ENCODE measurements around the gene CARM1. TPM values are rescaled to one million over a fixed set of nuclear protein-coding genes. Genes with fewer than 3 reads are reported as not detected.

CARM1 gene
- total and polyA plus RNA-seq, 2 of the 13 experiments (the other 11 are each of a cell fraction or from before 2014, with no cell fraction given), result 27.6 to 55.8 TPM

DNA sequence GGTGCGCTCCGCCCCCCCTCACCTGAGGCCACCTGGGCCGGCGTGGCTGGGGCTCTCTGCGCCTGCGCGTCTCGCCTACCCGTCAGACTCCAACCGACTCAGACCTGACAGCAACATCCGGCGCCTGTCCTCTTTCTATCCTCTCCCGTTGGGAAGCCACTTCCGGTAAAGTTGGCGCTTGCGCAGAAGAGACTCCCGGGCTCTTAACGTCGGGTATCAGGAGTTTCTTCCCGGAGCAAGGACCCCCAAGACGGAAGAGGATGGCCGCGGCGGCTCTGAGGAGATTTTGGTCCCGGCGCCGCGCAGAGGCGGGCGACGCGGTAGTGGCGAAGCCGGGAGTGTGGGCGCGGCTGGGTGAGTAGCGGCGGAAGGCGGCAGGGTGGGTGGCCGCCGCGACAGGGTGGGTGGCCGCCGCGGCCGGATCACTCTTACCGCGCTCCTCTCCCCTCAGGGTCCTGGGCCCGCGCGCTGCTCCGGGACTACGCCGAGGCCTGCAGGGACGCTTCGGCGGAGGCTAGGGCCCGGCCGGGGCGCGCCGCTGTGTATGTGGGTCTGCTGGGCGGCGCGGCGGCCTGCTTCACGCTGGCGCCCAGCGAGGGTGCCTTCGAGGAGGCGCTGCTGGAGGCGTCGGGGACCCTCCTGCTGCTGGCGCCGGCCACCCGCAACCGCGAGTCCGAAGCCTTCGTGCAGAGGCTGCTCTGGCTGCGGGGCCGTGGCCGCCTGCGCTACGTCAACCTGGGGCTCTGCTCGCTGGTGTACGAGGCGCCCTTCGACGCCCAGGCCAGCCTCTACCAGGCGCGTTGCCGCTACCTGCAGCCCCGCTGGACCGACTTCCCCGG lies 57.4 kb downstream of the CARM1 start, which contains the start of the genes TIMM29 and YIPF2 (continued):
- TF ChIP-seq, protein P1, sequence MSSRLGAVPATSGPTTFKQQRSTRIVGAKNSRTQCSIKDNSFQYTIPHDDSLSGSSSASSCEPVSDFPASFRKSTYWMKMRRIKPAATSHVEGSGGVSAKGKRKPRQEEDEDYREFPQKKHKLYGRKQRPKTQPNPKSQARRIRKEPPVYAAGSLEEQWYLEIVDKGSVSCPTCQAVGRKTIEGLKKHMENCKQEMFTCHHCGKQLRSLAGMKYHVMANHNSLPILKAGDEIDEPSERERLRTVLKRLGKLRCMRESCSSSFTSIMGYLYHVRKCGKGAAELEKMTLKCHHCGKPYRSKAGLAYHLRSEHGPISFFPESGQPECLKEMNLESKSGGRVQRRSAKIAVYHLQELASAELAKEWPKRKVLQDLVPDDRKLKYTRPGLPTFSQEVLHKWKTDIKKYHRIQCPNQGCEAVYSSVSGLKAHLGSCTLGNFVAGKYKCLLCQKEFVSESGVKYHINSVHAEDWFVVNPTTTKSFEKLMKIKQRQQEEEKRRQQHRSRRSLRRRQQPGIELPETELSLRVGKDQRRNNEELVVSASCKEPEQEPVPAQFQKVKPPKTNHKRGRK (CRISPR knock-in tag; IDR thresholded peaks at IDR 0.05), result no peak
- TF ChIP-seq PAX8 (CRISPR knock-in tag; IDR thresholded peaks at IDR 0.05; ENCODE audit: borderline replicate concordance), result no peak
- TF ChIP-seq, protein P2, sequence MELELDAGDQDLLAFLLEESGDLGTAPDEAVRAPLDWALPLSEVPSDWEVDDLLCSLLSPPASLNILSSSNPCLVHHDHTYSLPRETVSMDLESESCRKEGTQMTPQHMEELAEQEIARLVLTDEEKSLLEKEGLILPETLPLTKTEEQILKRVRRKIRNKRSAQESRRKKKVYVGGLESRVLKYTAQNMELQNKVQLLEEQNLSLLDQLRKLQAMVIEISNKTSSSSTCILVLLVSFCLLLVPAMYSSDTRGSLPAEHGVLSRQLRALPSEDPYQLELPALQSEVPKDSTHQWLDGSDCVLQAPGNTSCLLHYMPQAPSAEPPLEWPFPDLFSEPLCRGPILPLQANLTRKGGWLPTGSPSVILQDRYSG (CRISPR knock-in tag; IDR thresholded peaks at IDR 0.05), result no peak
- TF ChIP-seq HNRNPL (IDR thresholded peaks at IDR 0.05; ENCODE audit: low read depth, low read length), result no peak
- TF ChIP-seq, protein P3, sequence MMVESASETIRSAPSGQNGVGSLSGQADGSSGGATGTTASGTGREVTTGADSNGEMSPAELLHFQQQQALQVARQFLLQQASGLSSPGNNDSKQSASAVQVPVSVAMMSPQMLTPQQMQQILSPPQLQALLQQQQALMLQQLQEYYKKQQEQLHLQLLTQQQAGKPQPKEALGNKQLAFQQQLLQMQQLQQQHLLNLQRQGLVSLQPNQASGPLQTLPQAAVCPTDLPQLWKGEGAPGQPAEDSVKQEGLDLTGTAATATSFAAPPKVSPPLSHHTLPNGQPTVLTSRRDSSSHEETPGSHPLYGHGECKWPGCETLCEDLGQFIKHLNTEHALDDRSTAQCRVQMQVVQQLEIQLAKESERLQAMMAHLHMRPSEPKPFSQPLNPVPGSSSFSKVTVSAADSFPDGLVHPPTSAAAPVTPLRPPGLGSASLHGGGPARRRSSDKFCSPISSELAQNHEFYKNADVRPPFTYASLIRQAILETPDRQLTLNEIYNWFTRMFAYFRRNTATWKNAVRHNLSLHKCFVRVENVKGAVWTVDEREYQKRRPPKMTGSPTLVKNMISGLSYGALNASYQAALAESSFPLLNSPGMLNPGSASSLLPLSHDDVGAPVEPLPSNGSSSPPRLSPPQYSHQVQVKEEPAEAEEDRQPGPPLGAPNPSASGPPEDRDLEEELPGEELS (CRISPR knock-in tag; IDR thresholded peaks at IDR 0.05), result no peak
- TF ChIP-seq TCF7 (IDR thresholded peaks at IDR 0.05; ENCODE audit: low read depth), result no peak
- no peak for TF ChIP-seq NFE2L1 (CRISPR knock-in tag; IDR thresholded peaks at IDR 0.05; ENCODE audit: borderline replicate concordance)
- TF ChIP-seq ZNF383 (CRISPR knock-in tag; IDR thresholded peaks at IDR 0.05; ENCODE audit: borderline replicate concordance), result 0 out of 2 replicates have a peak, but pooled peaks have one; percentile 42
- TF ChIP-seq YEATS4 (CRISPR knock-in tag; IDR thresholded peaks at IDR 0.05; ENCODE audit: borderline replicate concordance), result peak; percentile 75; the same call in 1 of the 2 replicates
- peak; percentile 69; the same call in 1 of the 2 replicates for TF ChIP-seq ZBTB8A (CRISPR knock-in tag; IDR thresholded peaks at IDR 0.05; ENCODE audit: borderline replicate concordance, low read depth)
- no peak for TF ChIP-seq AHR (CRISPR knock-in tag; IDR thresholded peaks at IDR 0.05)
- TF ChIP-seq, protein P4, sequence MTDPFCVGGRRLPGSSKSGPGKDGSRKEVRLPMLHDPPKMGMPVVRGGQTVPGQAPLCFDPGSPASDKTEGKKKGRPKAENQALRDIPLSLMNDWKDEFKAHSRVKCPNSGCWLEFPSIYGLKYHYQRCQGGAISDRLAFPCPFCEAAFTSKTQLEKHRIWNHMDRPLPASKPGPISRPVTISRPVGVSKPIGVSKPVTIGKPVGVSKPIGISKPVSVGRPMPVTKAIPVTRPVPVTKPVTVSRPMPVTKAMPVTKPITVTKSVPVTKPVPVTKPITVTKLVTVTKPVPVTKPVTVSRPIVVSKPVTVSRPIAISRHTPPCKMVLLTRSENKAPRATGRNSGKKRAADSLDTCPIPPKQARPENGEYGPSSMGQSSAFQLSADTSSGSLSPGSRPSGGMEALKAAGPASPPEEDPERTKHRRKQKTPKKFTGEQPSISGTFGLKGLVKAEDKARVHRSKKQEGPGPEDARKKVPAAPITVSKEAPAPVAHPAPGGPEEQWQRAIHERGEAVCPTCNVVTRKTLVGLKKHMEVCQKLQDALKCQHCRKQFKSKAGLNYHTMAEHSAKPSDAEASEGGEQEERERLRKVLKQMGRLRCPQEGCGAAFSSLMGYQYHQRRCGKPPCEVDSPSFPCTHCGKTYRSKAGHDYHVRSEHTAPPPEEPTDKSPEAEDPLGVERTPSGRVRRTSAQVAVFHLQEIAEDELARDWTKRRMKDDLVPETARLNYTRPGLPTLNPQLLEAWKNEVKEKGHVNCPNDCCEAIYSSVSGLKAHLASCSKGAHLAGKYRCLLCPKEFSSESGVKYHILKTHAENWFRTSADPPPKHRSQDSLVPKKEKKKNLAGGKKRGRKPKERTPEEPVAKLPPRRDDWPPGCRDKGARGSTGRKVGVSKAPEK (CRISPR knock-in tag; IDR thresholded peaks at IDR 0.05; ENCODE audit: borderline replicate concordance), result no peak
- 0 out of 2 replicates have a peak, but pooled peaks have one; percentile 7 for TF ChIP-seq ZNF441 (CRISPR knock-in tag; IDR thresholded peaks at IDR 0.05; ENCODE audit: borderline replicate concordance)
- no peak for TF ChIP-seq HMG20A (CRISPR knock-in tag; IDR thresholded peaks at IDR 0.05; ENCODE audit: borderline replicate concordance)
- 0 out of 2 replicates have a peak, but pooled peaks have one; percentile 22 for TF ChIP-seq ZNF256 (CRISPR knock-in tag; conservative IDR thresholded peaks at IDR 0.05)
- TF ChIP-seq TSC22D2 (CRISPR knock-in tag; IDR thresholded peaks at IDR 0.05; ENCODE audit: borderline replicate concordance), result peak; percentile 72; the same call in 1 of the 2 replicates
- TF ChIP-seq ZNF746 (CRISPR knock-in tag; IDR thresholded peaks at IDR 0.05), result no peak
- no peak for TF ChIP-seq REL (CRISPR knock-in tag; conservative IDR thresholded peaks at IDR 0.05)
- peak; percentile 76; the same call in 1 of the 2 replicates for TF ChIP-seq SMAD1 (CRISPR knock-in tag; IDR thresholded peaks at IDR 0.05; ENCODE audit: borderline replicate concordance, low read depth)
